ENCODE results near the gene ZNF718.
"Not testable (repeated sequence)": the region's sequence is repeated elsewhere in the genome, so short reads cannot be mapped to it uniquely, and the experiment has no call there.

ZNF718 gene

DNA sequence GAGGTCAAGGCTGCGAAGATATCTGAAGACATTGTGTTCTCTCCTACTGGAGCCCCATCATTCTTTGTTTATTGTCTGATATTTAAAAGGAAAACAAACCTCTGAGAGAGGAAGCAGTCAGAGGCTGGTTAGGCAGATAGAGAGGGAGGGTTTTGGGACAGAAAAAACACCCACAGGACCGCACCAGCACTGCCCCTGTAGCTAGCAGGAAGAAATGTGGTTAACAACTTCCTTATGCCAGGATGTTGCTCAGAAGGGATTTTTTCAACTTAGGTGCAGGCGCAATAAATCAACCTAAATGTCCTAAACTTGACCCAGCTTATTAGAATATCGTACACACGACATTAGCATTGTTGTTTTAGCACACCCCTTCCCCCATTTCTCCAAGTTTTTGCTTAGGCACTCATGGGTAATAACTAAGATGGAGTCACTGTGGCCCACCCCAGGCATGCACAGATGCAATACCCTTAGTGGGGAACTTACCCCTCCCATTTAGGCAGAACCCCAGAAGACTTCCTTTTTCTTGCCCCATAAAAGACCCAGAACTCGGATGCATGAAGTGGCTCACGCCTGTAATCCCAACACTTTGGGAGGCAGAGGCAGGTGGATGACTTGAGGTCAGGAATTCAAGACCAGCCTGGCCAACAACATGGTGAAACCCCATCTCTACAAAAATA, 2.8 kb upstream of the ZNF718 start:
- Histone ChIP-seq H3K79me2 (ENCODE audit: low read length) (peaks cover 22% of the 10 kb centered on the region), H3K36me3 (replicated peaks; ENCODE audit: low read depth, low read length) (peaks cover 20% of the 10 kb centered on the region), H3K4me3 (ENCODE audit: low read length) (no peak overlapping the region), H3K4me2 (ENCODE audit: low read length) (no peak overlapping the region), H3K4me1 (ENCODE audit: low read length) (peaks cover 8% of the 10 kb centered on the region), H3K27me3 (ENCODE audit: low read depth, low read length) (no peaks in the 10 kb centered on the region), H3K9ac (ENCODE audit: low read length) (no peak overlapping the region), H2AFZ (ENCODE audit: low read depth, low read length) (no peak overlapping the region), H3K9me3 (ENCODE audit: insufficient read depth, low read length) (peaks cover 23% of the 10 kb centered on the region; the same call in 1 of the 2 replicates), H3K27ac (ENCODE audit: low read length) (no peak overlapping the region), H4K20me1 (ENCODE audit: insufficient read depth, low read length) (no peaks in the 10 kb centered on the region)
- TF ChIP-seq, protein P1, sequence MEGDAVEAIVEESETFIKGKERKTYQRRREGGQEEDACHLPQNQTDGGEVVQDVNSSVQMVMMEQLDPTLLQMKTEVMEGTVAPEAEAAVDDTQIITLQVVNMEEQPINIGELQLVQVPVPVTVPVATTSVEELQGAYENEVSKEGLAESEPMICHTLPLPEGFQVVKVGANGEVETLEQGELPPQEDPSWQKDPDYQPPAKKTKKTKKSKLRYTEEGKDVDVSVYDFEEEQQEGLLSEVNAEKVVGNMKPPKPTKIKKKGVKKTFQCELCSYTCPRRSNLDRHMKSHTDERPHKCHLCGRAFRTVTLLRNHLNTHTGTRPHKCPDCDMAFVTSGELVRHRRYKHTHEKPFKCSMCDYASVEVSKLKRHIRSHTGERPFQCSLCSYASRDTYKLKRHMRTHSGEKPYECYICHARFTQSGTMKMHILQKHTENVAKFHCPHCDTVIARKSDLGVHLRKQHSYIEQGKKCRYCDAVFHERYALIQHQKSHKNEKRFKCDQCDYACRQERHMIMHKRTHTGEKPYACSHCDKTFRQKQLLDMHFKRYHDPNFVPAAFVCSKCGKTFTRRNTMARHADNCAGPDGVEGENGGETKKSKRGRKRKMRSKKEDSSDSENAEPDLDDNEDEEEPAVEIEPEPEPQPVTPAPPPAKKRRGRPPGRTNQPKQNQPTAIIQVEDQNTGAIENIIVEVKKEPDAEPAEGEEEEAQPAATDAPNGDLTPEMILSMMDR (IDR thresholded peaks at IDR 0.05; ENCODE audit: low read depth, low read length) = no peak
- no peak for TF ChIP-seq EZH2phosphoT487 (IDR thresholded peaks at IDR 0.05; ENCODE audit: low read depth)

DNA sequence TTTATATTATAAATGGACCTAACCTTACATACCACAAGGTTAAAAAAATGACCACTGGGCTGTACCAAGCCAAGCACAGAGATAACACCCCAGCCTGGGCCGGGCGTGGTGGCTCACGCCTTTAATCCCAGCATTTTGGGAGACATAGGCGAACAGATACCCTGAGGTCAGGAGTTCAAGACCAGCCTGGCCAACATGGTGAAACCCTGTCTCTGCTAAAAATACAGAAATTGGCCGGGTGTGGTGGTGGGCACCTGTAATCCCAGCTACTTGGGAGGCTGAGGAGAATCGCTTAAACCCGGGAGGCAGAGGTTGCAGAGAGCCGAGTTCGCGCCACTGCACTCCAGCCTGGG, 403 bp upstream of the ZNF718 start:
- H3K36me3 ChIP-seq (replicated peaks; ENCODE audit: low read depth, low read length) = peaks cover 12% of the 10 kb centered on the region
- H4K20me1 ChIP-seq (ENCODE audit: insufficient read depth, low read length); H2AFZ ChIP-seq (ENCODE audit: low read depth, low read length); H3K27me3 ChIP-seq (ENCODE audit: low read depth, low read length); H3K4me1 ChIP-seq (ENCODE audit: low read length): not testable (repeated sequence)
- peak overlapping the region; percentile 79 for H3K4me3 ChIP-seq (ENCODE audit: low read length)
- peak overlapping the region; percentile 29; the same call in 1 of the 2 replicates for H3K9ac ChIP-seq (ENCODE audit: low read length)
- peaks cover 25% of the 10 kb centered on the region for H3K79me2 ChIP-seq (ENCODE audit: low read length)
- H3K4me2 ChIP-seq (ENCODE audit: low read length) = peak overlapping the region; percentile 57; the same call in 1 of the 2 replicates
- 0 out of 2 replicates have a peak, but pooled peaks cover 12% of the 10 kb centered on the region for H3K9me3 ChIP-seq (ENCODE audit: insufficient read depth, low read length)
- 0 out of 2 replicates have a peak overlapping the region, but pooled peaks have one; percentile 73 for H3K27ac ChIP-seq (ENCODE audit: low read length)

DNA sequence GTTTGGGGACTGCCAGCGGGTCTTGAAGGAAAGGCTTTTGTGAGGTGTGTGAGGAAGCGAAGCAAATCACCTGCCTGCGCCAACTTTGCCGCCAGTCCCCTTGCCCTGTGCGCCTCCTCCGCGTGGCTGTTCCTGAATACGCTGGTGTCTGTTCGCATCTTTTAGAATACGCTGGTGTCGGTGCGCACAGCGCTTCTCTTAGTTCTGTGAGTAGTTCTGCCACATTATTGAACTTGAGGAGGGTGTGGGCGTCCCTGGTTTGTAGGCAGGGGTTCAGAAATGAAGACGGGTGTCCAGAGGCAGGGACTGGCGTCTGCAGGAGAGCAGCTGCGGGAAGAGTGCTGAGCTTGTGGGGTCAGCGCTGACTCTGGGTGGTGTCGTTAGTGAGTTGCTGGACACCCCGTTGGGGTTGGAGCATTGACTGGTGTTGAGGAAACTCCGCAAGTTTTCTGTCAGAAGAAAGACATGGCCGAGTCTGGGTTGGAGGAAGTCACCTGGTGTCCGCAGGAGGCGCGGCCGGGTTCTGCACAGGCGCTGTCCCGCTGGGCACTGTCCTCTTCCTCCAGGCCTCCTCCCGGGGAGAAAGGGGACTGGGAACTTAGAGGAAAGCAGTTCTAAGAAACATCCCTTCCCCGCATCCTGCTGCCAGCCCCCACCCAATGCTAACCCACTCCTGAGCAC, 930 bp downstream of the ZNF718 start:
- Histone ChIP-seq H4K20me1 (ENCODE audit: insufficient read depth, low read length) (no peaks in the 10 kb centered on the region), H3K27me3 (ENCODE audit: low read depth, low read length) (no peaks in the 10 kb centered on the region), H3K4me3 (ENCODE audit: low read length) (peak overlapping the region; percentile 79), H3K79me2 (ENCODE audit: low read length) (peaks cover 25% of the 10 kb centered on the region), H3K9me3 (ENCODE audit: insufficient read depth, low read length) (0 out of 2 replicates have a peak, but pooled peaks cover 12% of the 10 kb centered on the region), H3K27ac (ENCODE audit: low read length) (peak overlapping the region; percentile 73), H3K4me2 (ENCODE audit: low read length) (peak overlapping the region; percentile 57), H2AFZ (ENCODE audit: low read depth, low read length) (no peak overlapping the region), H3K36me3 (replicated peaks; ENCODE audit: low read depth, low read length) (peaks cover 12% of the 10 kb centered on the region), H3K4me1 (ENCODE audit: low read length) (no peaks in the 10 kb centered on the region), H3K9ac (ENCODE audit: low read length) (peak overlapping the region; percentile 76)
- TF ChIP-seq, protein P1 (IDR thresholded peaks at IDR 0.05; ENCODE audit: low read depth, low read length) = no peak
- no peak for TF ChIP-seq EZH2phosphoT487 (IDR thresholded peaks at IDR 0.05; ENCODE audit: low read depth)

DNA sequence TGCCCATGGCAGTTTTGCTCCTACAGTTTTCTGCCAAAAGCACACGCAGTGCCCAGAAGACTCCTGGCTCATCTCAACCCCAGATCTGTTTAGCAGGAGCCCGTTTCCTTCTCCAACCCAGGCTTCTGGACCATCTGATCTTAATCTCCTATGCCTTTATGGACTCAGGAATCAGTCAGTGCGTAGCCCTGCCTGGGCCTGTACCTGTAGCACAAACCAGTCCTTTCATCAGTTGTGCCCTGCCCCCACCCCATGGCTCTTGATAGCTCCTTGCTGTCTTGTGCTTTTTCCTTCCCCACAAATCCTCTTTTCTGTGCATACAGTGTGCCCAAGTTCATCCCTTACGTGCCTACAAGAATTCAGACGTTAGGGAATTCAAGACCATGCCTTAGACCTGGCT, 1.5 kb downstream of the ZNF718 start:
- Histone ChIP-seq H3K27ac (ENCODE audit: low read length) (peak overlapping the region; percentile 73; the same call in 1 of the 2 replicates), H3K36me3 (replicated peaks; ENCODE audit: low read depth, low read length) (peaks cover 12% of the 10 kb centered on the region), H3K9me3 (ENCODE audit: insufficient read depth, low read length) (0 out of 2 replicates have a peak, but pooled peaks cover 12% of the 10 kb centered on the region), H3K4me2 (ENCODE audit: low read length) (peak overlapping the region; percentile 57), H3K9ac (ENCODE audit: low read length) (peak overlapping the region; percentile 76; the same call in 1 of the 2 replicates), H3K27me3 (ENCODE audit: low read depth, low read length) (no peaks in the 10 kb centered on the region), H3K79me2 (ENCODE audit: low read length) (peaks cover 25% of the 10 kb centered on the region), H2AFZ (ENCODE audit: low read depth, low read length) (no peak overlapping the region), H4K20me1 (ENCODE audit: insufficient read depth, low read length) (no peaks in the 10 kb centered on the region), H3K4me1 (ENCODE audit: low read length) (no peaks in the 10 kb centered on the region), H3K4me3 (ENCODE audit: low read length) (peak overlapping the region; percentile 79)
- TF ChIP-seq, protein P1 (IDR thresholded peaks at IDR 0.05; ENCODE audit: low read depth, low read length) = no peak
- no peak for TF ChIP-seq EZH2phosphoT487 (IDR thresholded peaks at IDR 0.05; ENCODE audit: low read depth)
